Motor neuron (in vitro differentiated cells): Measurements from ENCODE around the gene NAA11. TPM values are rescaled to one million over a fixed set of nuclear protein-coding genes. Genes with fewer than 3 reads are reported as not detected.
"Not testable (repeated sequence)": the region's sequence is repeated elsewhere in the genome, so short reads cannot be mapped to it uniquely, and the experiment has no call there.

Source experiments
- ATAC-seq, 8 experiments: fragments of 200-7000 bp; cut with Tn5 transposase; replicated peaks in 6 of 8; 2 replicates each; pipeline ENCODE4 v1.8.0; 2021; ENCODE audit warnings: mild to moderate bottlenecking in 8 of 8, moderate library complexity in 8 of 8
- H3K27ac ChIP-seq, 2 donors: fragments of 250-450 bp; sonication (Bioruptor Pico); 2 replicates each; pipeline ENCODE4 v1.9.0; 2021; ENCODE audit warnings: antibody characterized with exemption in 2 of 2, mild to moderate bottlenecking in 2 of 2, moderate library complexity in 1 of 2
- H3K4me1 ChIP-seq, 2 donors: fragments of 250-450 bp; sonication (Bioruptor Pico); replicated peaks in 1 of 2; 2 replicates each; pipeline ENCODE4 v1.6.1; 2021; ENCODE audit warnings: antibody characterized with exemption in 2 of 2, mild to moderate bottlenecking in 2 of 2, moderate library complexity in 1 of 2
- H3K4me3 ChIP-seq, 5 donors: fragments of 250-450 bp; sonication (Bioruptor Pico); 2 replicates each; pipeline ENCODE4 v1.9.0; 2021; ENCODE audit warnings: antibody characterized with exemption in 5 of 5, mild to moderate bottlenecking in 5 of 5, moderate library complexity in 4 of 5
- WGBS, 10 experiments: fragments of 450-650 bp; shearing (Covaris generic); methylation state at CpG; one replicate each; pipeline ENCODE4 v1.0.0; 2022; 5-methylcytosine and 5-hydroxymethylcytosine counted together
- in situ Hi-C, 9 experiments: fragments of 400-800 bp; cut with MboI; loops; one replicate each; pipeline ENCODE4 v1.15.0; 2021; ENCODE audit warnings: low sequenced_read_pairs in 9 of 9, low pct_unique_long_range_greater_than_20kb in 2 of 9; ENCODE audit not compliant: unreplicated experiment in 9 of 9
- total RNA-seq, 8 experiments: library from RNA; unstranded; fragments of 300-600 nt; gene quantifications; 2 replicates each; pipeline versions ENCODE4 v1.2.3 to v1.2.4, GENCODE V29; 2022

NAA11 gene
- total RNA-seq, 8 experiments from 2014 or later, result 0.05 to 3.3 (median 0.52) TPM; not detected in 4

GRCh38 chr4:79298027-79298426 lies 27.8 kb downstream of the NAA11 start:
- Histone ChIP-seq H3K4me1 (peaks cover 0 to 5% of the 10 kb centered on the region in 2 donors), H3K27ac (no peak overlapping the region), H3K4me3 (no peak overlapping the region)
- in situ Hi-C loops, result no loop called here
- 66 to 100% (median 95%) methylated on average over 3 to 6 of the region's 6 CpGs; no CpG with 5 or more reads in 5 of the 10 experiments for WGBS, 10 experiments
- ATAC-seq, result no peak

GRCh38 chr4:79297479-79297878 lies 28.4 kb downstream of the NAA11 start:
- Histone ChIP-seq H3K4me3 (no peak overlapping the region), H3K4me1 (peaks cover 0 to 5% of the 10 kb centered on the region in 2 donors), H3K27ac (no peak overlapping the region)
- 80% methylated on average over 1 of the region's 4 CpGs; no CpG with 5 or more reads in 9 of the 10 experiments for WGBS, 10 experiments
- in situ Hi-C loops, result no loop called here
- no peak for ATAC-seq

GRCh38 chr4:79296768-79297428 lies 29.0 kb downstream of the NAA11 start:
- peak overlapping the region; percentile 47 to 66 for H3K27ac ChIP-seq
- no peak overlapping the region for H3K4me3 ChIP-seq
- in situ Hi-C loops, result no loop called here
- WGBS, 10 experiments, result 52 to 100% (median 87%) methylated on average over 1 to 6 of the region's 11 CpGs; no CpG with 5 or more reads in 7 of the 10 experiments
- peaks cover 0 to 5% of the 10 kb centered on the region in 2 donors for H3K4me1 ChIP-seq
- ATAC-seq, result peak in 2 of 8 experiments; percentile 53 to 57

- in situ Hi-C loops, result no loop called here
Observed at GRCh38 chr4:79295086-79295485, 30.8 kb downstream of the NAA11 start.

GRCh38 chr4:79294064-79294463 lies 31.8 kb downstream of the NAA11 start:
- no peak for ATAC-seq
- 40 to 100% (median 92%) methylated on average over 1 to 2 of the region's 2 CpGs; no CpG with 5 or more reads in 1 of the 10 experiments for WGBS, 10 experiments
- Histone ChIP-seq H3K27ac (no peak overlapping the region), H3K4me1 (peaks cover 0 to 5% of the 10 kb centered on the region in 2 donors), H3K4me3 (no peak overlapping the region)
- in situ Hi-C loops, result no loop called here

More at GRCh38 chr4:79295086-79295485, 30.8 kb downstream of the NAA11 start:
- ATAC-seq, result no peak
- Histone ChIP-seq H3K4me1 (peaks cover 0 to 5% of the 10 kb centered on the region in 2 donors), H3K27ac (no peak overlapping the region), H3K4me3 (no peak overlapping the region)

- in situ Hi-C loops, result no loop called here
- 9 to 100% (median 83%) methylated on average over 1 to 2 of the region's 2 CpGs; no CpG with 5 or more reads in 1 of the 10 experiments for WGBS, 10 experiments
- H3K4me1 ChIP-seq, result peaks cover 12 to 20% of the 10 kb centered on the region in 2 donors
Observed at GRCh38 chr4:79292008-79292407, 33.9 kb downstream of the NAA11 start.

GRCh38 chr4:79290376-79290775 lies 35.5 kb downstream of the NAA11 start:
- Histone ChIP-seq H3K4me3 (no peak overlapping the region), H3K27ac (no peak overlapping the region), H3K4me1 (peaks cover 20 to 32% of the 10 kb centered on the region in 2 donors)
- ATAC-seq, result no peak
- 30 to 96% (median 77%) methylated on average over 3 to 4 of the region's 4 CpGs; no CpG with 5 or more reads in 4 of the 10 experiments for WGBS, 10 experiments
- in situ Hi-C loops, result no loop called here

More at GRCh38 chr4:79292008-79292407, 33.9 kb downstream of the NAA11 start:
- no peak for ATAC-seq
- Histone ChIP-seq H3K27ac (no peak overlapping the region), H3K4me3 (no peak overlapping the region)

- Histone ChIP-seq H3K4me1 (peaks cover 20 to 36% of the 10 kb centered on the region in 2 donors), H3K4me3 (no peak overlapping the region), H3K27ac (no peak overlapping the region)
- peak in 3 of 8 experiments; percentile 2 to 35 (median 27) for ATAC-seq
- 33 to 100% (median 71%) methylated on average over 1 of the region's 1 CpG; no CpG with 5 or more reads in 2 of the 10 experiments for WGBS, 10 experiments
- in situ Hi-C loops, result no loop called here
Observed at GRCh38 chr4:79288185-79288584, 37.7 kb downstream of the NAA11 start.

- no peak overlapping the region for H3K27ac ChIP-seq
- H3K4me3 ChIP-seq, result no peak overlapping the region
- in situ Hi-C loops, result no loop called here
- peaks cover 20 to 36% of the 10 kb centered on the region in 2 donors for H3K4me1 ChIP-seq
- ATAC-seq, result peak in 2 of 8 experiments; percentile 43 to 47
Observed at GRCh38 chr4:79287718-79288117, 38.1 kb downstream of the NAA11 start.

- Histone ChIP-seq H3K27ac (no peak overlapping the region), H3K4me1 (peaks cover 22 to 36% of the 10 kb centered on the region in 2 donors), H3K4me3 (no peak overlapping the region)
- peak in 5 of 8 experiments; percentile 25 to 87 (median 83) for ATAC-seq
- 48 to 95% (median 66%) methylated on average over 1 to 2 of the region's 2 CpGs; no CpG with 5 or more reads in 2 of the 10 experiments for WGBS, 10 experiments
- in situ Hi-C loops, result no loop called here
Observed at GRCh38 chr4:79287076-79287475, 38.8 kb downstream of the NAA11 start.

GRCh38 chr4:79281566-79282359 lies 44.1 kb downstream of the NAA11 start:
- no peak overlapping the region for H3K4me3 ChIP-seq
- H3K4me1 ChIP-seq, result peaks cover 14 to 27% of the 10 kb centered on the region in 2 donors
- WGBS, 10 experiments, result 0 to 67% (median 20%) methylated on average over 1 of the region's 1 CpG; no CpG with 5 or more reads in 3 of the 10 experiments
- no peak overlapping the region for H3K27ac ChIP-seq
- ATAC-seq, result peak in 7 of 8 experiments; percentile 59 to 99 (median 92)
- in situ Hi-C loops, result no loop called here

GRCh38 chr4:79277467-79277866 lies 48.4 kb downstream of the NAA11 start:
- H3K4me3 ChIP-seq, in situ Hi-C loops, H3K27ac ChIP-seq, ATAC-seq: not testable (repeated sequence)
- 81 to 100% (median 94%) methylated on average over 1 to 6 of the region's 7 CpGs for WGBS, 10 experiments
- peaks cover 8 to 16% of the 10 kb centered on the region in 2 donors for H3K4me1 ChIP-seq

- H3K4me3 ChIP-seq, result no peak overlapping the region
- in situ Hi-C loops, result no loop called here
- no peak overlapping the region for H3K27ac ChIP-seq
- ATAC-seq, result peak in 5 of 8 experiments; percentile 9 to 88 (median 30)
- WGBS, 10 experiments, result 0 to 100% (median 83%) methylated on average over 1 of the region's 1 CpG; no CpG with 5 or more reads in 5 of the 10 experiments
- H3K4me1 ChIP-seq, result peaks cover 0 to 8% of the 10 kb centered on the region in 2 donors
Observed at GRCh38 chr4:79273915-79274314, 51.9 kb downstream of the NAA11 start.
